HCT116 (cell line): ENCODE data around the gene TCF7L2.

Source experiments
- CEBPB ChIP-seq: IDR thresholded peaks from 2 replicates; pipeline ENCODE4 v1.6.1; 2012; ENCODE audit warnings: low read depth
- TF ChIP-seq, protein P1 (sequence below), 3 experiments: fragments of 200-600 bp in 1 of 3; sonication (generic) in 1 of 3; IDR thresholded peaks in 2 of 3; conservative IDR thresholded peaks in 1 of 3; 2 replicates each; pipeline ENCODE4 v1.5.1; 2012 to 2017; ENCODE audit warnings: low read depth in 2 of 3, low read length in 2 of 3, antibody characterized with exemption in 1 of 3, borderline replicate concordance in 1 of 3, control low read depth in 1 of 3, mild to moderate bottlenecking in 1 of 3, mixed read lengths in 1 of 3, mixed run types in 1 of 3, moderate library complexity in 1 of 3; ENCODE audit not compliant: insufficient read depth in 1 of 3

DNA sequence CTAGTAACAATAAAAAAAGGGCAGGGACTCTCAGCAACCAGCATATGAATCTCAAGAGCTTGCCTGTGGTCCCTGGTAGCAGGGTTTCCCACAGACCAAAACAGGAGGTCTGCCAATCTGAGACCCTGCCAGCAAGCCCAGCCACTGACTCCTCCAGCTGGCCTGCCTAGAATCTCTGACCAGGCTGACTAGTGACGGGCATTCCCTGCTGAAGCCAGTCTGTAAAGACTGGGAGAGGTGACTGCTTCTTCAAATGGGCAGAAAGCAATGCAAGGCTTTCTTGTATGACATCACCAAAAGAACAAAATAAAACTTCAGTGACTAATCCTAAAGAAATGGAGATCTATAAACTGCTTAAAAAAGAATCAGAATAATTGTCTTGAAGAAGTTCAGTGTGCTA, 249.4 kb downstream of the TCF7L2 start:
- TF ChIP-seq, protein P1, sequence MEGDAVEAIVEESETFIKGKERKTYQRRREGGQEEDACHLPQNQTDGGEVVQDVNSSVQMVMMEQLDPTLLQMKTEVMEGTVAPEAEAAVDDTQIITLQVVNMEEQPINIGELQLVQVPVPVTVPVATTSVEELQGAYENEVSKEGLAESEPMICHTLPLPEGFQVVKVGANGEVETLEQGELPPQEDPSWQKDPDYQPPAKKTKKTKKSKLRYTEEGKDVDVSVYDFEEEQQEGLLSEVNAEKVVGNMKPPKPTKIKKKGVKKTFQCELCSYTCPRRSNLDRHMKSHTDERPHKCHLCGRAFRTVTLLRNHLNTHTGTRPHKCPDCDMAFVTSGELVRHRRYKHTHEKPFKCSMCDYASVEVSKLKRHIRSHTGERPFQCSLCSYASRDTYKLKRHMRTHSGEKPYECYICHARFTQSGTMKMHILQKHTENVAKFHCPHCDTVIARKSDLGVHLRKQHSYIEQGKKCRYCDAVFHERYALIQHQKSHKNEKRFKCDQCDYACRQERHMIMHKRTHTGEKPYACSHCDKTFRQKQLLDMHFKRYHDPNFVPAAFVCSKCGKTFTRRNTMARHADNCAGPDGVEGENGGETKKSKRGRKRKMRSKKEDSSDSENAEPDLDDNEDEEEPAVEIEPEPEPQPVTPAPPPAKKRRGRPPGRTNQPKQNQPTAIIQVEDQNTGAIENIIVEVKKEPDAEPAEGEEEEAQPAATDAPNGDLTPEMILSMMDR (IDR thresholded peaks at IDR 0.05 in 2 of 3, conservative IDR thresholded peaks at IDR 0.05 in 1 of 3; ENCODE audit: borderline replicate concordance in 1 of 3, insufficient read depth in 1 of 3, low read depth in 2 of 3, low read length in 2 of 3) = no peak
- no peak for TF ChIP-seq CEBPB
